Tibial nerve (tissue), 4 donors: ENCODE data around the gene ENOX1. TPM values are rescaled to one million over a fixed set of nuclear protein-coding genes. Genes with fewer than 3 reads are reported as not detected.
A peak's percentile ranks its signal among the peaks of the same experiment; 100 is the strongest.

Experiments used
- DNase-seq, 2 donors: peaks; one replicate each; pipeline ENCODE4 v3.0.0-alpha.2; 2019; ENCODE audit warnings: low spot score in 2 of 2
- H3K27ac ChIP-seq, 4 donors: fragments of 200-600 bp; sonication (generic) in 3 of 4; one replicate each; pipeline ENCODE4 v1.5.1; 2017 to 2019; ENCODE audit warnings: mild to moderate bottlenecking in 1 of 4
- H3K27me3 ChIP-seq, 2 donors: fragments of 200-600 bp; sonication (generic) in 1 of 2; one replicate each; pipeline versions ENCODE4 v1.5.1 to v1.6.0; 2017 to 2019
- H3K36me3 ChIP-seq, 3 donors: fragments of 200-600 bp; sonication (generic); one replicate each; pipeline ENCODE4 v1.5.1; 2018 to 2019
- H3K4me1 ChIP-seq, 4 donors: fragments of 200-600 bp; sonication (generic) in 3 of 4; one replicate each; pipeline ENCODE4 v1.5.1; 2017 to 2019
- H3K4me3 ChIP-seq, 4 donors: fragments of 200-600 bp; sonication (generic) in 3 of 4; one replicate each; pipeline ENCODE4 v1.5.1; 2017 to 2019; ENCODE audit warnings: mild to moderate bottlenecking in 1 of 4, moderate library complexity in 1 of 4
- H3K9me3 ChIP-seq, 4 donors: fragments of 200-600 bp; sonication (generic) in 3 of 4; one replicate each; pipeline ENCODE4 v1.5.1; 2017 to 2019
- EP300 ChIP-seq, 2 donors: sonication (generic); formaldehyde crosslinking; IDR thresholded peaks; one replicate each; pipeline ENCODE4 v1.6.1; 2017; ENCODE audit warnings: antibody characterized with exemption in 2 of 2, mild to moderate bottlenecking in 1 of 2
- POLR2A ChIP-seq, 2 donors: fragments of 450-650 bp; IDR thresholded peaks; one replicate each; pipeline ENCODE4 v1.6.1; 2017; ENCODE audit warnings: antibody characterized with exemption in 2 of 2, mild to moderate bottlenecking in 2 of 2, moderate library complexity in 2 of 2
- WGBS, 2 donors: methylation state at CpG; one replicate each; pipeline ENCODE4 v1.1.5; 2018; 5-methylcytosine and 5-hydroxymethylcytosine counted together
- total RNA-seq, 4 donors: library from RNA; depleted of rRNA; stranded (reverse); fragments of >200 nt; gene quantifications; one replicate each; pipeline ENCODE4 v1.1.0, GENCODE V29; 2016
- TF ChIP-seq, protein P1 (sequence below), 5 experiments: fragments of 200-600 bp in 3 of 5; fragments of 450-650 bp in 2 of 5; sonication (generic) in 3 of 5; IDR thresholded peaks; one replicate each; pipeline ENCODE4 v1.5.1; 2016 to 2019; ENCODE audit warnings: antibody characterized with exemption in 5 of 5, mild to moderate bottlenecking in 3 of 5, moderate library complexity in 2 of 5

ENOX1 gene
- total RNA-seq, 4 donors from 2014 or later, result 2.6 to 8.2 (median 4.6) TPM

DNA sequence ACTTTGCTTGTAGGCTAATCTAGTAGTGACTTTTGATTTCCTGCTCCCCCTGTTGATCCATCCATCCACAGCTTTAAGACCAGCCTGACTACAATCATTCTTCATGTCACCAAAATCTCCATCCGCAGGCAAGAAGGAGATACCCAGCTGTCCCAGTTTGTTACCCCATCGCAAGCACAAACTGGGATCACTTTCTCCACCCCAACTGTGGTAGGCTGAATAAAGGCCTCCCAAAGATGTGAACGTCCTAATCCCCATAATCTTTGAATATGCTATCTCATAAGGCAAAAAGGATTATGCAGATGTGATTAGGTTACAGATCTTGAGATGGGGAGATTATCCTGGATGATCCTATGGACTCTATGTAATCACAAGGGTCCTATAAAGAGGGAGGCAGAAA is 202.0 kb downstream of the ENOX1 start:
- WGBS, 2 donors, result 95 to 100% methylated on average over 3 of the region's 3 CpGs
- DNase-seq, result no peak
- Histone ChIP-seq H3K27me3 (no peaks in the 10 kb centered on the region), H3K4me1 (no peaks in the 10 kb centered on the region), H3K36me3 (no peaks in the 10 kb centered on the region), H3K27ac (no peak overlapping the region), H3K9me3 (no peaks in the 10 kb centered on the region), H3K4me3 (no peak overlapping the region)
- TF ChIP-seq, protein P1, sequence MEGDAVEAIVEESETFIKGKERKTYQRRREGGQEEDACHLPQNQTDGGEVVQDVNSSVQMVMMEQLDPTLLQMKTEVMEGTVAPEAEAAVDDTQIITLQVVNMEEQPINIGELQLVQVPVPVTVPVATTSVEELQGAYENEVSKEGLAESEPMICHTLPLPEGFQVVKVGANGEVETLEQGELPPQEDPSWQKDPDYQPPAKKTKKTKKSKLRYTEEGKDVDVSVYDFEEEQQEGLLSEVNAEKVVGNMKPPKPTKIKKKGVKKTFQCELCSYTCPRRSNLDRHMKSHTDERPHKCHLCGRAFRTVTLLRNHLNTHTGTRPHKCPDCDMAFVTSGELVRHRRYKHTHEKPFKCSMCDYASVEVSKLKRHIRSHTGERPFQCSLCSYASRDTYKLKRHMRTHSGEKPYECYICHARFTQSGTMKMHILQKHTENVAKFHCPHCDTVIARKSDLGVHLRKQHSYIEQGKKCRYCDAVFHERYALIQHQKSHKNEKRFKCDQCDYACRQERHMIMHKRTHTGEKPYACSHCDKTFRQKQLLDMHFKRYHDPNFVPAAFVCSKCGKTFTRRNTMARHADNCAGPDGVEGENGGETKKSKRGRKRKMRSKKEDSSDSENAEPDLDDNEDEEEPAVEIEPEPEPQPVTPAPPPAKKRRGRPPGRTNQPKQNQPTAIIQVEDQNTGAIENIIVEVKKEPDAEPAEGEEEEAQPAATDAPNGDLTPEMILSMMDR (IDR thresholded peaks at IDR 0.05), result no peak
- TF ChIP-seq POLR2A (IDR thresholded peaks at IDR 0.05), result no peak
- TF ChIP-seq EP300 (IDR thresholded peaks at IDR 0.05), result no peak

DNA sequence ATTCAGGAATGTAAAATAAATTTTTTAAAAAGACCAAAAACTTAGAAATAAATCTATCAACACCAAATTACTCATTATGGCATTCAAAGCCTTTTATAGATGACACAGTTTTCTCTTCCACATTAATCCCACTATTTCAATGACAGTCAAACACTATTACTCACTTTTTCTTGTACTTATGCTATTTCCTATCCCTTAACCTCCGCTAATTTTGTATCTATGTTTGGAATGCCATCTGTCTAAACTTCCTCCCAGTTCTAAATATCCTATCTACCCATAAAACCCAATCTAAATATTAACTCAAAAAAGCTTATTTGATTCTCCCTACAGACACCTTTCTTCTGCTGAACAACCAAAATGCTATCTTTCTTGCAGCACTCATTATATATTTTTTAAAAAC is 203.5 kb downstream of the ENOX1 start:
- no peaks in the 10 kb centered on the region for H3K27me3 ChIP-seq
- TF ChIP-seq, protein P1 (IDR thresholded peaks at IDR 0.05), result no peak
- no peak for TF ChIP-seq EP300 (IDR thresholded peaks at IDR 0.05)
- no peak for TF ChIP-seq POLR2A (IDR thresholded peaks at IDR 0.05)
- H3K27ac ChIP-seq, result no peak overlapping the region
- no peak for DNase-seq
- H3K9me3 ChIP-seq, result no peaks in the 10 kb centered on the region
- H3K4me3 ChIP-seq, result no peak overlapping the region
- no peaks in the 10 kb centered on the region for H3K4me1 ChIP-seq
- 69 to 89% methylated on average over 1 of the region's 1 CpG for WGBS, 2 donors
- no peaks in the 10 kb centered on the region for H3K36me3 ChIP-seq

DNA sequence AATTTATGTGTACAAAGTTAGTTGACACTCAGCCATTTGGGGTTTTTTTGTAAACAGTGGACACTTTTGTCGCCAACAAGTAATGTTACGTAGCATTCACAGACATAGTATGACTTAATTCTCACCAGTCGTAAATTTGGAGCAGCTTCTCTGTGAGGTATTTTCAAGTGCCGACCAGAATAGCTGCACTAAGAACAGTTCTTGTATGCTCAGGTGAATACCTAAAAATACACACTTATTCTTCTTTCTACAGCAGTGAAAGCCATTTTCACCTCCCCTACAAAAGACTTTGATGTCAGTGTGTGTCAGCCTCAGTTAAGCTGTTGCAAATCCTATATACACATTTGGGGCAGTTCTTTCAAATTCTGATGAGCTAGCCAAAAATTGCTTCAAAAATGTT is 206.5 kb downstream of the ENOX1 start:
- Histone ChIP-seq H3K27ac (no peak overlapping the region), H3K27me3 (no peaks in the 10 kb centered on the region), H3K4me3 (no peak overlapping the region), H3K4me1 (no peaks in the 10 kb centered on the region), H3K36me3 (no peaks in the 10 kb centered on the region), H3K9me3 (no peaks in the 10 kb centered on the region)
- TF ChIP-seq POLR2A (IDR thresholded peaks at IDR 0.05) (no peak), EP300 (IDR thresholded peaks at IDR 0.05) (no peak)
- TF ChIP-seq, protein P1 (IDR thresholded peaks at IDR 0.05), result no peak
- 95 to 96% methylated on average over 4 of the region's 4 CpGs for WGBS, 2 donors
- no peak for DNase-seq

DNA sequence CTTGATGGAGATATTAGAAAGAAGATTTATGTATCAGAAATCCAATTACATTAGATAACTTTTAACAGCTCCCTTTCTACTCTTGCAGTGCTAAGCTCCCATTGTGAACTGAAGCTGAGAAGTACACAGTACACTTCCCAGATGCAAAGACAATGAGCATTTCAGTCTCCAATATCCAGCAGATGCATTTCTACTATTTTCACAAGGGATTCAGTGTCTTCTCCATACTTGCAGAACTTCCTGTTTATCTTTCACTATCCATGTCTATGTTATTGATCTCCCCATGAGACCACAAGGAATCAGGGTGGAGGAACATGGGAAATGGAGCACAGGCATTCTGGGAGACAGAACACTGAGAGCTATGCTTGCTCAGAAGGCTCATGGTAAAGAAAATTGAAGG is 207.5 kb downstream of the ENOX1 start:
- Histone ChIP-seq H3K4me1 (peaks cover 0 to 6% (median 2%) of the 10 kb centered on the region in 4 donors), H3K36me3 (no peaks in the 10 kb centered on the region), H3K27me3 (no peaks in the 10 kb centered on the region), H3K9me3 (no peaks in the 10 kb centered on the region), H3K4me3 (no peak overlapping the region), H3K27ac (no peak overlapping the region)
- DNase-seq, result no peak
- TF ChIP-seq, protein P1 (IDR thresholded peaks at IDR 0.05), result no peak
- TF ChIP-seq POLR2A (IDR thresholded peaks at IDR 0.05) (no peak), EP300 (IDR thresholded peaks at IDR 0.05) (no peak)

DNA sequence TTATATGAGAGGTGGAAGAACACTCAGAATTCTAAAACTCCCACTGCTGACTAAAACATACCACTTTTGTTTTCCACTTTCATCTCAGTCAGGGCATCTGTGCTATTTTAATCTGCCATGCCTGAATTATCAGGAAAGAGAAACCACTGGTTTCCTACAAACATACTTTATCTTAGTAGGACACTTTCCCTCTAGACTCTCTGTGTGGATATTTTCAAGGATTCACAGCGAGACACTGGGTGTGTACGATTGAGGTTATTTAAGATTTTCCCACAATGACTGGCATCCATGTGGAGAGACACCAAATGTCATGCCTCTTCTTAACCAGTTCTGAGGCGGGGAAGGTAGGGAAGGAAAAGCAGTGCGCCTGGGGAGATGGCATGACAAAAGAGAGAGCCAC is 212.2 kb downstream of the ENOX1 start:
- H3K9me3 ChIP-seq, result no peaks in the 10 kb centered on the region
- TF ChIP-seq POLR2A (IDR thresholded peaks at IDR 0.05) (no peak), EP300 (IDR thresholded peaks at IDR 0.05) (no peak)
- TF ChIP-seq, protein P1 (IDR thresholded peaks at IDR 0.05), result no peak
- no peak overlapping the region for H3K4me3 ChIP-seq
- H3K36me3 ChIP-seq, result no peaks in the 10 kb centered on the region
- 74 to 86% methylated on average over 4 of the region's 4 CpGs for WGBS, 2 donors
- DNase-seq, result no peak
- H3K27ac ChIP-seq, result peak overlapping the region in 1 of 4 donors; percentile 36
- peaks cover 0 to 11% (median 4%) of the 10 kb centered on the region in 4 donors for H3K4me1 ChIP-seq
- no peaks in the 10 kb centered on the region for H3K27me3 ChIP-seq
